ENCODE data around the gene SHMT2.

DNA sequence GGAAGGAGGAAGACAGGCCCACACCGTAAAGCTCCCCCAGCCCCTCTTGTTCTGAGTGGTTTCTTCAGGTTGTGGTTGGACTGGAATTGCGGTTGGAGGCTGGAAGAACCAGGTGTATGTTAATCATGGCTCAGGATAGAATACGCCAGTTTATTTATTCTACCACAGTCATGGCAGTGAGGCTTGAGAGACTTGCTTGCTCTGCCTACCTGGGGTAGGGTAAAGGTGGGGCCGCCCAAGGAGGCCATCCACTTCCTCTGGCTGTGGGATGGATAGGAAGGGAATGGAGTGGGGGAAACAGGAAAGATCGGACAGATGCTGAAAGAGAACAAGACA is 8.1 kb downstream of the SHMT2 start:
- TF ChIP-seq, protein P1, sequence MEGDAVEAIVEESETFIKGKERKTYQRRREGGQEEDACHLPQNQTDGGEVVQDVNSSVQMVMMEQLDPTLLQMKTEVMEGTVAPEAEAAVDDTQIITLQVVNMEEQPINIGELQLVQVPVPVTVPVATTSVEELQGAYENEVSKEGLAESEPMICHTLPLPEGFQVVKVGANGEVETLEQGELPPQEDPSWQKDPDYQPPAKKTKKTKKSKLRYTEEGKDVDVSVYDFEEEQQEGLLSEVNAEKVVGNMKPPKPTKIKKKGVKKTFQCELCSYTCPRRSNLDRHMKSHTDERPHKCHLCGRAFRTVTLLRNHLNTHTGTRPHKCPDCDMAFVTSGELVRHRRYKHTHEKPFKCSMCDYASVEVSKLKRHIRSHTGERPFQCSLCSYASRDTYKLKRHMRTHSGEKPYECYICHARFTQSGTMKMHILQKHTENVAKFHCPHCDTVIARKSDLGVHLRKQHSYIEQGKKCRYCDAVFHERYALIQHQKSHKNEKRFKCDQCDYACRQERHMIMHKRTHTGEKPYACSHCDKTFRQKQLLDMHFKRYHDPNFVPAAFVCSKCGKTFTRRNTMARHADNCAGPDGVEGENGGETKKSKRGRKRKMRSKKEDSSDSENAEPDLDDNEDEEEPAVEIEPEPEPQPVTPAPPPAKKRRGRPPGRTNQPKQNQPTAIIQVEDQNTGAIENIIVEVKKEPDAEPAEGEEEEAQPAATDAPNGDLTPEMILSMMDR (IDR thresholded peaks at IDR 0.05): no peak
- TF ChIP-seq POLR2AphosphoS5 (IDR thresholded peaks at IDR 0.05; ENCODE audit: low read depth, low read length) (no peak), SIN3A (IDR thresholded peaks at IDR 0.05; ENCODE audit: borderline replicate concordance, insufficient read depth, low read depth, low read length) (no peak)
- TF ChIP-seq, protein P2, sequence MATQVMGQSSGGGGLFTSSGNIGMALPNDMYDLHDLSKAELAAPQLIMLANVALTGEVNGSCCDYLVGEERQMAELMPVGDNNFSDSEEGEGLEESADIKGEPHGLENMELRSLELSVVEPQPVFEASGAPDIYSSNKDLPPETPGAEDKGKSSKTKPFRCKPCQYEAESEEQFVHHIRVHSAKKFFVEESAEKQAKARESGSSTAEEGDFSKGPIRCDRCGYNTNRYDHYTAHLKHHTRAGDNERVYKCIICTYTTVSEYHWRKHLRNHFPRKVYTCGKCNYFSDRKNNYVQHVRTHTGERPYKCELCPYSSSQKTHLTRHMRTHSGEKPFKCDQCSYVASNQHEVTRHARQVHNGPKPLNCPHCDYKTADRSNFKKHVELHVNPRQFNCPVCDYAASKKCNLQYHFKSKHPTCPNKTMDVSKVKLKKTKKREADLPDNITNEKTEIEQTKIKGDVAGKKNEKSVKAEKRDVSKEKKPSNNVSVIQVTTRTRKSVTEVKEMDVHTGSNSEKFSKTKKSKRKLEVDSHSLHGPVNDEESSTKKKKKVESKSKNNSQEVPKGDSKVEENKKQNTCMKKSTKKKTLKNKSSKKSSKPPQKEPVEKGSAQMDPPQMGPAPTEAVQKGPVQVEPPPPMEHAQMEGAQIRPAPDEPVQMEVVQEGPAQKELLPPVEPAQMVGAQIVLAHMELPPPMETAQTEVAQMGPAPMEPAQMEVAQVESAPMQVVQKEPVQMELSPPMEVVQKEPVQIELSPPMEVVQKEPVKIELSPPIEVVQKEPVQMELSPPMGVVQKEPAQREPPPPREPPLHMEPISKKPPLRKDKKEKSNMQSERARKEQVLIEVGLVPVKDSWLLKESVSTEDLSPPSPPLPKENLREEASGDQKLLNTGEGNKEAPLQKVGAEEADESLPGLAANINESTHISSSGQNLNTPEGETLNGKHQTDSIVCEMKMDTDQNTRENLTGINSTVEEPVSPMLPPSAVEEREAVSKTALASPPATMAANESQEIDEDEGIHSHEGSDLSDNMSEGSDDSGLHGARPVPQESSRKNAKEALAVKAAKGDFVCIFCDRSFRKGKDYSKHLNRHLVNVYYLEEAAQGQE (IDR thresholded peaks at IDR 0.05; ENCODE audit: insufficient read depth in 1 of 2, low read depth in 2 of 2, low read length in 1 of 2): no peak

Measured in Panc1 (cell line).